Stimulated activated CD4-positive, alpha-beta T cell treated with anti-CD3 and anti-CD28 coated beads, Interleukin-4, amount 100 ng/mL, for 1 hour (primary cell): ENCODE data around the gene LRRC74A.
A peak's percentile ranks its signal among the peaks of the same experiment; 100 is the strongest.

ENCODE experiments used
- DNase-seq: peaks from one replicate; pipeline ENCODE4 v3.0.0-alpha.2; 2020

Gene LRRC74A

GRCh38 chr14:76826122-76826521 is at the start of gene LRRC74A:
Gene LRRC74A, plus strand, starts transcription at chr14:76826408. Its CDS starts 290 bp downstream, at chr14:76826698.
- no peak for DNase-seq

GRCh38 chr14:76776428-76777251 is 49.6 kb upstream of the LRRC74A start:
- no peak for DNase-seq

GRCh38 chr14:76777721-76778120 is 48.5 kb upstream of the LRRC74A start:
- no peak for DNase-seq

- no peak for DNase-seq
These were observed 47.5 kb upstream of the LRRC74A start for GRCh38 chr14:76778546-76779215.

- DNase-seq, result no peak
These were observed 46.8 kb upstream of the LRRC74A start for GRCh38 chr14:76779221-76780057.

DNA sequence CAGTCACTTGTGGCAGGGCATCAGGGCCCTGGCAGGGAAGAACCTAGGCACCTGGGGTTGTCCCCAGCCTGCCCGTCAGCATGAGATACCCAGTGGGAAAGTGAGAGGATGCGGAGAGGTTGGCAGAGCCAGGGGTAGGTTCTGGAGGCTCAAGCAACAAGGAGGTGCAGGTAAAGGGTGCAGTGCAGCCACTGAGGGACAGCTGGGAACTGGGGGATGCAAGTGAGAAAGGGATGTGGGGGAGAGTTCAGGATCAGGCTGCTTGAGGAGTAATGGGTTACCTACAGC is 46.2 kb upstream of the LRRC74A start:
- DNase-seq, result no peak

DNA sequence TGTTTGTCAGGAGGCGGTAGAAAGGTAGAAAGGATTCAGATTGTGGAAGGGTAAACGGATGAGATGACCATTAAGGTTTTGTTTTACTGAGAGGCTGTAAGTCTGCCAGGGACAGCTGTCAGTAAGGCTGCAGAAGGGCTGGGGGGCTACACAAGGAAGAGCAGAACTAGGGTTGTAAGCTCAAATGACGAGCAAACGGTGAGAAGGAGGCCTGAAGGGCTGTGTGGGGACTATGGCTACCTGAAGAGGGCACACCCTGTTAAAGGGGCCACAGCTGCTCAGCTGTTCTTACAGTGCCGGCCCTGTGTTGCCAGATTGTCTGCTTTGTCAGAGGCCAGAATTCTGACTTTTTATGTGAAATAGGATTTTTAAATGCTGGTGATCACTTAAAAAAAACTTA is 45.8 kb upstream of the LRRC74A start:
- no peak for DNase-seq

DNA sequence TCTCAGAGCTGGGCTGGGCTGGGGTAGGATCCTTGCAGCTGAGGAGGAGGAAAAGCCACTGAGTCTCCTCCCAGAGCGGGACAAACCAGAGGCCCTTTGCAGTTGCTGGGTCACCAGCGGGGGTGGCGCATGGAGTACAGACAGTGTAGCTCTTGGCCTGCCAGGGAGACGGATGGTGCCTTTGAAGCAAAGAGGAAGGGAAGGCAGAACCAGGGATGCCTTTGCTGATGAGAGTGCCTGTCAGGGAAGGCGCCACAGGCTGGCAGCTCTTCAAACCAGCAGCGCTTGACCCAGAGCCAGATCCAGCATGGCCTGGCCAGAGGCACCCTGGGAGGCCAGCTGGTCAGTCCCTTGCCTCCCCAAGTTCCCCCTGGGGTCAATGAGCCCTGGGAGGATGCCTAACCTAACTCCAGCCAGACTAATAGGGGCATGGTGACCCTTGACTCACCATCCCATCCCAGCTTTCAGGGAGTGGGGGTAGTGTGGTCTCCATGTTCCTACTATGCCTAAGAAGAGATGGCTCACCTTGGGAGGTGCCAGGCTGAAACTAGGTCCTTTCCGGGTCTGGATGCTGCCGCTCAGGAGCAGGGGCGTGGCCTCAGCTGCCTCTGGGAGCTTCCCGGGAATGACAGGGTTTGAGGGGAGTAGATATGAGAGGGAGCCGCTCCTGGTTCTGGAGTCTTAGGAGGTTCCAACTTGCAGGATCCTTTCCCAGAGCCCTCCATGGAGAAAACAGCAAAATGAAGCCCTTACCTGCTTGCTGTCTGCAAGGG is 45.1 kb upstream of the LRRC74A start:
- no peak for DNase-seq

- no peak for DNase-seq
These were observed 44.6 kb upstream of the LRRC74A start for GRCh38 chr14:76781648-76782051.

DNA sequence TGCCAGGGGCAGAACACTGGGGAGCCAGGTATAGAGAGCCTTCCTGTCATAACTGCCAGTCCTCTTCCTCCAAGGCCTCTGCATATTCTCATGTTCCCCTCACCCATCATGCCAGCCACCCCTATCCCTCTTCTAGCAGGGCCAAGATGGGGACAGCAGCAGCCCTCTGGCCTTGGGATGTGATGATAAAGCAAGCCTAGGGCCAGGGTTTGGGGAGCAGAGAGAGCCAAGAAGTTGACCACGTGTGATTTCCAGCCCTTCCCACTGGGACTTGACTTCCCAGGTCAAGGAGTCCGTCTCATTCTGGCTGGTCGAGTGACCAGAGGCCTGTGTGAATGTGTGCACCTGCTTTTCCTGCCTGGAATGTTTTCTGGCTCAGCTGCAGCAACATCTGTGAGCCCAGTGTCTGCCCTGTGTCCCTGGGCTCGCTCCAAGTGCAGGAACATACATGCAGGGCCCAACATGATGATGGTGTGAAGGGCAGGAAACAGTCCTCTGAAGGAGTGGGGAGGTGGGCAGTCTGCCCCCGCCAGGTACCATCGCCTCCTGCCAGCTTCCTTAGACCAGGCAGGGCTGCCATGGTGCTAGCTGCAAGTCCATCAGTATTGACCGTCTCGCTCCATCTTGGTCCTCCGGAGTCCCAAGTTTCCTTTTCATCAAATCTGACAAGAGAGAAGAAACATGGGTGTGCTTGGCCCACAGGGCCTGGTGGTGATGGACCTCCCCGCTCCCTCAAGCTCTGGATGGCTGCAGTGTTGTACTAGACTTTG is 43.9 kb upstream of the LRRC74A start:
- no peak for DNase-seq

GRCh38 chr14:76782885-76783566 is 43.2 kb upstream of the LRRC74A start:
- no peak for DNase-seq

DNA sequence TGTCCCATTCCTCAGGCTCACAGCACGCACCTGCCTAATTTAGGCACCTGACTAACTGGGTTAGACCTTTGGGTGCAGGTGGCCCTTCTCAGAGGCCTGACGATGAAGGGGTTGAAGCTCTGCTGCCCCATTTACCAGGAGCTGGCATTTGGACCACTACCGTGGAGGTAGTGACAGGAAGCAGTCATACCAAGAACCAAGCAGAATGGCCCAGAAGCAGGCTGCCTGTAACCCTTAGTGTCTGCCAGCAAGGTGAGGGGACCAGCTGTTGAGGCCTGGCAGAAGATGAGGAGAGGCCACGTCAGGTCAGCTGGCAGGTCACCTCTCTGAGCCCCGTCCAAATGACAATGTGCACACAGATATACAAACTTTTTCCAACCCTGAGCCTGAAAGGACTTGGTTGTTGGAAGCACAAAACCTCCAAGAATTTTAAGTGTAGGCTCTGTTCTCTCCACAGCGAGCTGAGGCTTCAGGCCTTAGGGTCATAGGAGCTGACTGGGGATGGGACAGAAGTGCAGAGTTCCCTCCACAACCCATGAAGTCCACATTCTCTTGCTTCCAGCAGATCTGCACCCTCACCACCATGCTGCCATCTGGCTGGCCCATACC is 41.8 kb upstream of the LRRC74A start:
- DNase-seq, result no peak

GRCh38 chr14:76784881-76785280 is 41.3 kb upstream of the LRRC74A start:
- DNase-seq, result peak; percentile 48

DNA sequence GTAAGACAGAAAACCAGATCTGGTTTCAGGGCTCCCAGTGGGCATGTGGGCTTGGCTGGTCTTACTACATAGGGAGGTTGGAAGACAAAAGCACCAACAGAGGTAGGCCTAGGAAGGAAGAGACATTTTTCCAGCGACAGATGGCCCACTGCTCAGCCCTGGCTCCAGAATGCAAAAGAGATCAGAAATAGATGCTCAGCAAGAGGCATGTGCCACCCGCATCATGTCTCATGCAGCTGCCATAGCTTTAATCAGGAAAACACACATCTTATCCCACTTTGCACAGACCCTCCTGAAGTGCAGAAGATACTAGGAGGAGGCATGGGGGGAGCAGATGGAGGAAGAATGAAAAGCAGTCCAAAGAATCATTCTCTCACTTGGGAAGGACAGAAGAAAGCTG is 39.6 kb upstream of the LRRC74A start:
- DNase-seq, result no peak

- DNase-seq, result no peak
These were observed 33.8 kb upstream of the LRRC74A start for GRCh38 chr14:76792422-76792821.

DNA sequence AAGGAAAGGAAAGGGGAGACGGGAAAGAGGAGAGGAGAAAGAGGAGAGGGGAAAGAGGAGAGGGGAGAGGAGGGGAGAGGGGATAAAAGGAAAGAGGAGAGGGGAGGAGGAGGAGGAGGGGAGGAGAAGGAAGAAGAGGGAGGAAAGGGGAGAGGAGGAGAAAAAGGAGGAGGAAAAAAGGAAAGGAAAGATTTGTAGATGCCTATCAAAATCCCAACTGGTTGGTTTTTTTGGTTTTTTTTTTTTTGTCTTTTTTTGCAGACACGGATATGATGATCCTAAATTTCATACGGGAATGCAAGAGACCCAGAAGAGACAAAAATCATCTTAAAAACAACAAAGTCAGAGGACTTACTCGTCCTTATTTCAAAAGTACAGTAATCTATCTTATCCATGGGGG is 32.9 kb upstream of the LRRC74A start:
- no peak for DNase-seq

DNA sequence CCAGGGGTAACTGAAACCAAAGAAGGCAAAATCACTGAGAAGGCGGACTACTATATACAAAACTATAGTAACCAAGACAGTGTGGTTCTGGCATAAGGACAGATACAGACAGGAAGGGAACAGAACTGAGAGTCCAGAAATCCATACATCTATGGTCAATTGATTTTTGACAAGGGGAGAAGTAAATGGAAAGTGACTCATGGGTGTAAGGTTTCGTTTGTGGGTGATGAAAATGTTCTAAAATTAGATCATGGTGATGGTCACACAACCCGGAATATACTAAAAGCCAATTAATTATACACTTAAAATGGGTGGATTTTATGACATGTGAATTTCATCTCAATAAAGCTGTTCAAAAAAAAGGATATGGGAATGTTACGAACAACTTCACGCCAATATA is 32.3 kb upstream of the LRRC74A start:
- no peak for DNase-seq

GRCh38 chr14:76806446-76806845 is 19.8 kb upstream of the LRRC74A start:
- no peak for DNase-seq

- DNase-seq, result no peak
These were observed 18.2 kb upstream of the LRRC74A start for GRCh38 chr14:76808011-76808410.

DNA sequence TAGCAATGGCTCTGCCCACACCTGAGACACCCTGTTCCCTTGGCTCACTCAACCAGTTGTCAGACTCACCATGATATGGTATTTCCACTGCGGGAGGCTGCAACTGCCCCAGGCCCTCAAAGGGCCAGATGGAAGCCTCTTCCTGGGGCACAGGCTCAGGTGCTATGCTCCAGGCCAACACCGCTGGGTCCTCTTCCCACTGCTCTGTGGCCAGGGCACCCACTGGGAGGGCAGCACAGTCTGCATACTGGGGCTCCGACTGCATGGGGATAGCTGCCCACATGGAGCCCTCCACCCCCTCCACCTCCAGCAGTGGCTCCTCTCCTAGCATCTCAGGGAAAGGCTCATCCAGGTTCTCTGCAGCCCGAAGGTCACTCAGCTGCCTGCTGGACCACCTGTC is 17.2 kb upstream of the LRRC74A start:
- no peak for DNase-seq

DNA sequence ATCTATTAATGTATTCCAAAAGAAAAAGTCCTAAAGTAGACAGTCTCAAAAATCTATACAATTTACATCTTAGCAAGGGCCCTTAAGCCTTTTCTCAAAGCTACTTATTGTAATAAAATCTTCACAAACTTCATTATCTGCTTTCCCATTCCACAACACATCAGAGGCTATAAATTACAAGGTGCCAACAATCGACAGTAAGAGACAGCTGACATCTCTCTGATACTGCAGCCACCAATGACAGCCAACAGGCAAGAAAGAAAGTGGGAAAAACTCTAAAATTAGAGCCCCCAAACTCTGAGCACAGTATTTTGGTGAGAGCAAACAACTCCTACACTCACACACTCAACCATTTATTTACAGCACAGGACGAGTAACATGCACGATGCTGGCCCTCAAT is 15.7 kb upstream of the LRRC74A start:
- DNase-seq, result no peak
